Activated T-cell treated with anti-CD3 and anti-CD28 coated beads, Interleukin-2, amount 50 U/mL, for 24 hours (primary cell): Measurements from ENCODE around the gene TPR.
"Not testable (repeated sequence)": the region's sequence is repeated elsewhere in the genome, so short reads cannot be mapped to it uniquely, and the experiment has no call there.

Experiments
- DNase-seq: peaks from one replicate; pipeline ENCODE4 v3.0.0-alpha.2; 2020
- H3K27ac Mint-ChIP-seq: 2 replicates; pipeline ENCODE4 v1.8.0; 2020; ENCODE audit warnings: mild to moderate bottlenecking, mixed read lengths
- H3K27me3 Mint-ChIP-seq: 2 replicates; pipeline ENCODE4 v1.8.0; 2020; ENCODE audit warnings: mixed read lengths
- H3K36me3 Mint-ChIP-seq: 2 replicates; pipeline ENCODE4 v1.8.0; 2020; ENCODE audit warnings: low read depth, mixed read lengths
- H3K4me1 Mint-ChIP-seq: 2 replicates; pipeline ENCODE4 v1.8.0; 2020; ENCODE audit warnings: low read depth, mixed read lengths
- H3K4me3 Mint-ChIP-seq: 2 replicates; pipeline ENCODE4 v1.8.0; 2020; ENCODE audit warnings: mild to moderate bottlenecking, moderate library complexity, mixed read lengths
- H3K9me3 Mint-ChIP-seq: 2 replicates; pipeline ENCODE4 v1.8.0; 2020; ENCODE audit warnings: mixed read lengths

Gene TPR

GRCh38 chr1:186375152-186375928 is at the start of gene TPR, which contains the start of gene ODR4:
Gene TPR, minus strand, starts transcription at chr1:186375253. Its CDS starts 225 bp downstream, at chr1:186375028.
Gene ODR4, plus strand, starts transcription at chr1:186375838. Its CDS starts 3,948 bp downstream, at chr1:186379786.
- peak within 1 kb of the TSS; percentile 99 for H3K4me3 Mint-ChIP-seq
- peak within 1 kb of the TSS; percentile 99 for H3K27ac Mint-ChIP-seq
- H3K36me3 Mint-ChIP-seq: peaks cover 60% of the 10 kb centered on the region
- H3K9me3 Mint-ChIP-seq: no peaks in the 10 kb centered on the region
- peak; percentile 97 for DNase-seq
- H3K4me1 Mint-ChIP-seq: peaks cover 40% of the 10 kb centered on the region
- no peaks in the 10 kb centered on the region for H3K27me3 Mint-ChIP-seq

DNA sequence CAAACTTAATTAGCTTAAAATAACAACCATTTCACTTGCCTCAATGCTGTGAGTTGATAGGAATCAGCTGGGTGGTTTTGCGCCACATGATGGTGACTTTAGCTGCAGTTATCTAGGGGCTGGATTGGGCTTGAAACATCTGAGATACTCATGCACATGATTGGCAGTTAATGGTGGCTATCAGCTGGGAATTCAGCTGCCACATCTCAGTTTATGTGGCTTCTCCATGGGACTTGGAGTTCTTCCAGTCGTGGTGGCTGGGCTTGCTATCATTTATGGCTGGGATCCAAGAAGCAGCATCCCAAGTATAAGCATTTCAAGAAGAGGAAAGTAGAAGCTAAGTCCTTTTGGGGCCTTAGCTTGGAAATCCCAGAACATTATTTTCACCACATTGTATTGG is 49.5 kb upstream of the TPR start:
- H3K27ac Mint-ChIP-seq: no peak overlapping the region
- no peak for DNase-seq
- no peaks in the 10 kb centered on the region for H3K9me3 Mint-ChIP-seq
- no peak overlapping the region for H3K4me3 Mint-ChIP-seq
- H3K27me3 Mint-ChIP-seq: no peaks in the 10 kb centered on the region
- peaks cover 9% of the 10 kb centered on the region for H3K4me1 Mint-ChIP-seq
- H3K36me3 Mint-ChIP-seq: peaks cover 28% of the 10 kb centered on the region

GRCh38 chr1:186421446-186421845 is 46.4 kb upstream of the TPR start:
- H3K4me1 Mint-ChIP-seq: peaks cover 9% of the 10 kb centered on the region
- DNase-seq: no peak
- no peaks in the 10 kb centered on the region for H3K9me3 Mint-ChIP-seq
- H3K36me3 Mint-ChIP-seq: peaks cover 40% of the 10 kb centered on the region
- no peaks in the 10 kb centered on the region for H3K27me3 Mint-ChIP-seq
- H3K4me3 Mint-ChIP-seq: no peak overlapping the region
- no peak overlapping the region for H3K27ac Mint-ChIP-seq

GRCh38 chr1:186420923-186421322 is 45.9 kb upstream of the TPR start:
- no peak for DNase-seq
- Mint-ChIP-seq H3K36me3 (peaks cover 40% of the 10 kb centered on the region), H3K4me1 (peaks cover 9% of the 10 kb centered on the region), H3K9me3 (no peaks in the 10 kb centered on the region), H3K27me3 (no peaks in the 10 kb centered on the region), H3K27ac (no peak overlapping the region), H3K4me3 (no peak overlapping the region)

GRCh38 chr1:186420311-186420710 is 45.3 kb upstream of the TPR start:
- H3K4me3 Mint-ChIP-seq: no peak overlapping the region
- H3K27me3 Mint-ChIP-seq: no peaks in the 10 kb centered on the region
- H3K4me1 Mint-ChIP-seq: peaks cover 9% of the 10 kb centered on the region
- H3K36me3 Mint-ChIP-seq: peaks cover 45% of the 10 kb centered on the region
- H3K9me3 Mint-ChIP-seq: no peaks in the 10 kb centered on the region
- no peak for DNase-seq
- no peak overlapping the region for H3K27ac Mint-ChIP-seq

DNA sequence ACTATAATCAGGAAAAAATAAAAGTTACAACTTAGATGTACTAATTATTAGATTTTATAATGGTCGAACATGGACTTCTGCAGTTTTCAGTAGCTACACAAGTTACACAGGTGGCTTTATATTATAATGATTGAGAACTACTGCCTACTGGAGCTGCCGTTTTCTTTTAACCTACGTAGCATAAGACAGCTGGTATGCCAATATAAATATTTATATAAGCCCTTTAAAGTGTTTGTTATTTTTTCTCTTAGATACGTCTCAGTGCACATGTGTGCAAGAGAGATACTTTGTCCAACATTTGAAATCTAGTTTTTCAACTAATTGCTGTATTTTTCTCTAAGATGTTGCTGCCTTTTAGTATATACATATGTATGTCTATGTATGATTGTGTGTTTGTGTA is 43.5 kb upstream of the TPR start:
- no peak for DNase-seq
- Mint-ChIP-seq H3K27ac (no peak overlapping the region), H3K36me3 (peaks cover 55% of the 10 kb centered on the region), H3K4me1 (peaks cover 9% of the 10 kb centered on the region), H3K4me3 (no peak overlapping the region), H3K9me3 (no peaks in the 10 kb centered on the region), H3K27me3 (no peaks in the 10 kb centered on the region)

DNA sequence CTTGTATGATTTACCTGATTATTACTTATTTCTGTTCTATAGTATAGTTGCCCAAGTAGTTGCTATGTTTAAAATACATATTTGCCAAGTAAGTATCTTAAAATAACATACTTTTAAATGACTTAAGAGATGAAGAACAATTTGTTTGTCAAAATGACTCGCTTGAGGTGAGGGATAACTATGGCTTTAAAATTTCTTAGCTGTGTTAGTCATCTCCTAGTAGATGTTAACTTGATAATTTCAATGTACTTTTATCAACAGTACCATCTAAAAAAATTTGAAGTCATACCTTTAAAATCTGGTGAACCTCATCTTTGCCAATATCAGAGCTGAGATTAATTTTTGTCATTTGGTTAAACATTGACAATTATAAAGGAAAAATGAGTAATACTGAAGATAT is 38.3 kb upstream of the TPR start:
- no peak overlapping the region for H3K27ac Mint-ChIP-seq
- no peaks in the 10 kb centered on the region for H3K9me3 Mint-ChIP-seq
- H3K4me1 Mint-ChIP-seq: no peaks in the 10 kb centered on the region
- no peak overlapping the region for H3K4me3 Mint-ChIP-seq
- DNase-seq: no peak
- H3K27me3 Mint-ChIP-seq: no peaks in the 10 kb centered on the region
- H3K36me3 Mint-ChIP-seq: peaks cover 57% of the 10 kb centered on the region

DNA sequence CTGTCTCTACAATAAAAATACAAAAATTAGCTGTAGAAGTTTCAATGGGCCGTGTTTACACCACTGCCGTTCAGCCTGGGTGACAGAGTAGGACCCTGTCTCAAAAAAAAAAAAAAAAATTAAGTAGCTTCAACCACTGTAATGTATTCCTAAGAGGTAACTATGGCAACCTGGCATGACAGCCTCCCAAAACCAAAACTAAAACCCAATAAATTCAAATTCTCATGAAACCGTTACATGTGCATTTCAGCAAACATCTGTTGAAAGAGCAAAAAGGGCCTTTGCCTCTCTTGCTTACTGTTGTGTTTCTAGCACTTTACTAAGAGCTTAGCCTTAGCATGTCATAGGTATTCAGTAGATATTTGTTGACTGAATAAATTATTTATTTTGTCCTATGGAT is 34.0 kb upstream of the TPR start:
- H3K4me1 Mint-ChIP-seq: no peaks in the 10 kb centered on the region
- no peak overlapping the region for H3K4me3 Mint-ChIP-seq
- H3K9me3 Mint-ChIP-seq: no peaks in the 10 kb centered on the region
- no peak for DNase-seq
- peaks cover 75% of the 10 kb centered on the region for H3K36me3 Mint-ChIP-seq
- H3K27me3 Mint-ChIP-seq: no peaks in the 10 kb centered on the region
- no peak overlapping the region for H3K27ac Mint-ChIP-seq

DNA sequence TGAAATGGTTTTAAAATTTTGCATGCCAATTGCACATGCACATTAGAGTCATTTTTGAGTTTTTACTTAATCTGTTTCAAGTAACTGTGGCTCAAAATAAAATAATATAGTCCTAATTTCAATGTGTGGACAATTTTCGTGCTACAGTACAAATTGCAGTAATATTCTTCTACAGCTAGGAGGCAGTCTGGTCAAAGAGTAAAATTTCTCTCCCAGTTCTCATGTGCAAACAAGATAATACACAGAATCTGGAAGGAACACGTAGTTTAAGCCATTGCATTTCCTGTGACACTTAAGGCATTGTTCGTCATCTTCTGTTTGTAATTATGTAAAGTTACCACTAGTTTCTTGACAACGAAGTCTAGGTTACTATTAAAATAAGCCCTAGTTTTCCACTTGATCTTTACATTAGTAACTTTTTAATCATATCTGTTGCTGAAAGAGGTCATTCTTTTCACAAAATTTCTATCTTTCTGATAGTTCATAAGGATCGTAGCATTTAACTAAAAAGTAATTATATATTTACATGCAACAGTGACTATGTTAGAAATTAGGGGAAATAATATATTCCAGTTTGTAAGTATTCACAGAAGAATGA is 29.5 kb upstream of the TPR start:
- Mint-ChIP-seq H3K4me1 (peaks cover 2% of the 10 kb centered on the region), H3K36me3 (peaks cover 71% of the 10 kb centered on the region), H3K9me3 (no peaks in the 10 kb centered on the region), H3K4me3 (no peak overlapping the region), H3K27me3 (no peaks in the 10 kb centered on the region), H3K27ac (no peak overlapping the region)
- no peak for DNase-seq

DNA sequence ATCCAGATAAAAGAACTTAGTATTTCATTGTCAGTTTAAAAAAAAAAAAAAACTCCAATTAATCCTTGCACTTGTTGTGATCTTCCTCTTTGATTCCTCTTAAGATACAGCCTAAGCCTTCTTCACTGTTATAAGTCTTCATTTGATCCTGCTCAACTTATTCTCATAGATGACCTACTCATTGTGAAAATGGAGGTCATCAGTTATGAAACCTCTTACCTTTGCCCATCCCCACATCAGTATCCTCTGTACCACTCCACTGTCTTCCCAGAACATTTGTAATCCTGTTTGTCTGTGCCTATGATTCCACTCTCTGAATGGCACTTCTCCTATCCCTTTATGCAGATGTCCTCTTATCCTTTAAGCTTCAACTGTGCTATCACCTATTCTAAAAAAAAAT is 28.6 kb upstream of the TPR start:
- H3K36me3 Mint-ChIP-seq: peaks cover 71% of the 10 kb centered on the region
- no peaks in the 10 kb centered on the region for H3K9me3 Mint-ChIP-seq
- no peak overlapping the region for H3K4me3 Mint-ChIP-seq
- no peak overlapping the region for H3K27ac Mint-ChIP-seq
- no peaks in the 10 kb centered on the region for H3K27me3 Mint-ChIP-seq
- H3K4me1 Mint-ChIP-seq: peaks cover 2% of the 10 kb centered on the region
- DNase-seq: no peak

- not testable (repeated sequence) for DNase-seq, H3K9me3 Mint-ChIP-seq, H3K4me3 Mint-ChIP-seq, H3K27ac Mint-ChIP-seq, H3K4me1 Mint-ChIP-seq, H3K27me3 Mint-ChIP-seq
- H3K36me3 Mint-ChIP-seq: peaks cover 66% of the 10 kb centered on the region
Measured at GRCh38 chr1:186401446-186401845, 26.4 kb upstream of the TPR start.

- peaks cover 84% of the 10 kb centered on the region for H3K36me3 Mint-ChIP-seq
- not testable (repeated sequence) for H3K4me3 Mint-ChIP-seq, H3K4me1 Mint-ChIP-seq, H3K27ac Mint-ChIP-seq, DNase-seq, H3K9me3 Mint-ChIP-seq, H3K27me3 Mint-ChIP-seq
Measured at GRCh38 chr1:186392711-186393110, 17.7 kb upstream of the TPR start.

DNA sequence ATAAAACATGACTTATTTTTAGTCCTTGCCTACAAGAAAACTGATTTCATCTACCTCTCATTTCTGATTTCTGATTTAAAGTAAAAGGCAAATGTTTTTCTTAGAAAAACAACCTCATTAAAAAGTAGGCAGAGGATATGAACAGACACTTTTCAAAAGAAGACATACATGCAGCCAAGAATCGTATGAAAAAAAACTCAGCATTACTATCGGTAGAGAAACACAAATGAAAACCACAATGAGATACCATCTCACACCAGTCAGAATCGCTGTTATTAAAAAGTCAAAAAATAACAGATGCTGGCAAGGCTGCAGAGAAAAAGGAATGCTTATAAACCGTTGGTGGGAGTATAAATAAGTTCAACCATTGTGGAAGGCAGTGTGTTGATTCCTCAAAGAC is 16.8 kb upstream of the TPR start:
- H3K27me3 Mint-ChIP-seq: no peaks in the 10 kb centered on the region
- peaks cover 84% of the 10 kb centered on the region for H3K36me3 Mint-ChIP-seq
- no peak overlapping the region for H3K4me3 Mint-ChIP-seq
- H3K4me1 Mint-ChIP-seq: no peaks in the 10 kb centered on the region
- no peak for DNase-seq
- no peak overlapping the region for H3K27ac Mint-ChIP-seq
- H3K9me3 Mint-ChIP-seq: no peaks in the 10 kb centered on the region

DNA sequence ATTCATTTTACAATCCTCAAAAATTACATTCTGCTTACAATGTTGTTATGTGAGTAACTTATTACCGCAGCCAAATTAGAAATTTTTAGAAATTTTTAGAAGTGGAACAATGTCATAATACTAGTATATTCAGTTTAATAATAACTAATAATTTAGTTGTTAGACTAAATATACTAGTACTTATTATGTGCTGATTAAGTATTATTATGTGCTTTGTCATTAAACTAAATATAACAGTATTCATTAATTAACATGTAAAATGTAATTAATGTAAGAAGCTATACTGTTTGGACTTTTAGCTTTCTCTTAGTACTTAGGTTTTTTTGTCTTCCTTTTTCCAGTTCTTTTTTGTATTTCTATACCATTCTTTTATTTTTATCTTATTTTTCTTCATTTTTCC is 15.9 kb upstream of the TPR start:
- Mint-ChIP-seq H3K36me3 (peaks cover 82% of the 10 kb centered on the region), H3K27ac (no peak overlapping the region), H3K4me3 (no peak overlapping the region), H3K9me3 (no peaks in the 10 kb centered on the region), H3K27me3 (no peaks in the 10 kb centered on the region), H3K4me1 (no peaks in the 10 kb centered on the region)
- DNase-seq: no peak

DNA sequence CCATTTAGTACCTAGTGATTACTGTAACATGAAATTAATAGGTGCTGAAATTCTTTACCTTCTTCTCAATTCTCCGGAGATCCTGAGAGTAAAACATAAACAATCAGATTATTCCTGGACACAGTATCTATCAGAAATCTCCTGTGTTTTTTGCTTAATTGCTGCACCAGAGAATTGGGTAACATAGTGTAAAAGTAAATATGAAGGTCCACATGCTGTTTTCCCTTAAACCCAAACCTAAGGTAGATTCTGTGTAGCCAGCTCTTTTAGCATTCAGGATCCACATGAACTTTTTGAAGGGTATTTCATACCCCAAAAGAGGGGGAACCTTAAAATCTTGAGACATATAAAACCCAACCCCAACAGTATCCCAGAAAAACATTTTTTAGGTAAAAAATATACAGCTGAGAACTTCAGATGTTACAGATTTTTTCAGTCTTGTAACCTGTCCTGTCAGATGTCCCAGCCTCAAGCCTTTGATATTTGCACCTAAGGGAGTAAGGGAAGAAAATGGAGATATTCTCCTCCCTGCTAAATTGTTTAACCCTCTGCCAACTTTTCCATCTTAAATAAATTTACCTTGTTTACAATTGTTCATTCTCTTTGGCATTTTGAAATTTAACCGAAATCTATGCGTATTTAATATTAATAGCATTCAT is 11.8 kb upstream of the TPR start:
- peaks cover 3% of the 10 kb centered on the region for H3K4me1 Mint-ChIP-seq
- no peaks in the 10 kb centered on the region for H3K27me3 Mint-ChIP-seq
- no peaks in the 10 kb centered on the region for H3K9me3 Mint-ChIP-seq
- no peak overlapping the region for H3K27ac Mint-ChIP-seq
- peaks cover 74% of the 10 kb centered on the region for H3K36me3 Mint-ChIP-seq
- no peak overlapping the region for H3K4me3 Mint-ChIP-seq
- DNase-seq: no peak
